Activated gamma-delta T cell treated with Interleukin-2 at 50 U/mL for 16 hours (primary cell): ENCODE measurements around the gene TSSK6.
A peak's percentile ranks its signal among the peaks of the same experiment; 100 is the strongest.

ENCODE experiments used
- DNase-seq: peaks from one replicate; pipeline ENCODE4 v3.0.0-alpha.2; 2020

Gene TSSK6

DNA sequence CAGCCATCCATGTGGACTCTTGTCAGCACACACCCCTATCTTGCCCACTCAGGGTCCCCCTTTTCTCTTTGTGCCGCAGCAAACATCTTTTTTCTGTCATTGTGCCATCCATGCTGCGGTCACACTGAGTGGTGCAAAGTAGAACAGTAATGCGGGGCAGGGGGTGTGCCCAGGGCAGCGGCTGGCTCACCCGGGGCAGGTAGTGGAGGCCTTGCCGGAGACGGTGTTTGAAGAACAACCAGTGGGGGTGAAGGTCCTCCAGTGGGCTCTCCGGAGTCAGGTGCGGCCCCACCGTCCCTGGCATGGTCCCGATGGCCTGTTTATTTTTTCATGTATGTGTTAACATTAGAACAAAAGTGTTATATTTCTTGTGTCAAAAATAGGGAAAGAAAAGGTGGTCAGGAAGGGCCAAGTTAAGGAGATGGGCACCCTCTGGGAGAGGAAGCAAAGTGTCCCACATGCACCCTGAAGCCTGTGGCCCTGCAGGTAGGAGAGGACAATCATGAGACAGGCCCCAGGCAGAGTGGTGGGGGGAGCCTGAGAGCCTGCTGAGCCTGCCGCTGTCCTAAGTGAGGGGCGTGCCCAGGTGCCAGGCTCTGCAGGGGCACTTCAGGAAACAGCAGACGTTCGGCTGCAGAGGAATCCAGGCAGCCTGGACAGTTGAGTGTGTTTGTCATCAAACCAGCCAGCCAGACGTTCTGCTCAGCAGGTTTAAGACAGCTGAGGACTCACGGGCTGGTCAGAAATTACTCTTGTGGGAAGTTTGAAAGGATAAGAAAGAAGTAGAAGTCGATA is 12.3 kb downstream of the TSSK6 start:
- DNase-seq: no peak

DNA sequence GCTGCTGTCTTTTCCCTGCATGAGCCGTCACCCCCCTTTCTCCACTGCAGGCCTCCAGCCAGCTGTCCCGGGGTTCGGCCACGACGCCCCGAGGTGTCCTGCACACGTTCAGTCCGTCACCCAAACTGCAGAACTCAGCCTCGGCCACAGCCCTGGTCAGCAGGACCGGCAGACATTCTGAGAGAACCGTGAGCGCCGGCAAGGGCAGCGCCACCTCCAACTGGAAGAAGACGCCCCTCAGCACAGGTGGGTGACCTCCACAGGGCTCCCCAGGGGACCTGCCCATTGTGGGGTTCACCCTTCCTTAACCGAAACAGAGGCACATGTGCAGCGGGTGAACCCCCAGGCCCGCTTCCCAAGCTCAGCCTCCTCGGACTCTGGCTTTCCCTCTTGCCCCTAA is 13.1 kb downstream of the TSSK6 start:
- no peak for DNase-seq

- DNase-seq: no peak
These were observed 13.6 kb downstream of the TSSK6 start for GRCh38 chr19:19501798-19502197.

DNA sequence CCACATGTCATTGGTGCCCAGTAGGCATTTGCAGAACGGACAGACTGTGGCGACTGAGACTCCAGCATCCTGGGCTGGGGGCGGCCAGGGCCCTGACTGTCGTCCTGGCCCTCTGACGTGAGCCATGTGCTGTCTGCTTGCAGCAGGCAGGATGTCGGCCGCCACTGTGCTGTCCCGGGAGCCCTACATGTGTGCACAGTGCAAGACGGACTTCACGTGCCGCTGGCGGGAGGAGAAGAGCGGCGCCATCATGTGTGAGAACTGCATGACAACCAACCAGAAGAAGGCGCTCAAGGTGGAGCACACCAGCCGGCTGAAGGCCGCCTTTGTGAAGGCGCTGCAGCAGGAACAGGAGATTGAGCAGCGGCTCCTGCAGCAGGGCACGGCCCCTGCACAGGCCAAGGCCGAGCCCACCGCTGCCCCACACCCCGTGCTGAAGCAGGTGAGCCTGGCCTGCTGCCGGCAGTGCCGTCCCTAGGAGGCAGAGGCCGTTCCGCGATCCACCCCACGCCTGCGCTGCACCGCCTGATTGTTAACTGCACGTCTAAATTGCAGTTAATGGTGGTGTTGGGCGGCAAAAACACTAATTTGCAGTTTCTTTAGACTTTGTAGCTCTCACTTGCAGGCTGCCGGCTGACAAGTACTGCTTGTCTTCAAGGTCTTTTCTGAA is 14.2 kb downstream of the TSSK6 start:
- DNase-seq: no peak

DNA sequence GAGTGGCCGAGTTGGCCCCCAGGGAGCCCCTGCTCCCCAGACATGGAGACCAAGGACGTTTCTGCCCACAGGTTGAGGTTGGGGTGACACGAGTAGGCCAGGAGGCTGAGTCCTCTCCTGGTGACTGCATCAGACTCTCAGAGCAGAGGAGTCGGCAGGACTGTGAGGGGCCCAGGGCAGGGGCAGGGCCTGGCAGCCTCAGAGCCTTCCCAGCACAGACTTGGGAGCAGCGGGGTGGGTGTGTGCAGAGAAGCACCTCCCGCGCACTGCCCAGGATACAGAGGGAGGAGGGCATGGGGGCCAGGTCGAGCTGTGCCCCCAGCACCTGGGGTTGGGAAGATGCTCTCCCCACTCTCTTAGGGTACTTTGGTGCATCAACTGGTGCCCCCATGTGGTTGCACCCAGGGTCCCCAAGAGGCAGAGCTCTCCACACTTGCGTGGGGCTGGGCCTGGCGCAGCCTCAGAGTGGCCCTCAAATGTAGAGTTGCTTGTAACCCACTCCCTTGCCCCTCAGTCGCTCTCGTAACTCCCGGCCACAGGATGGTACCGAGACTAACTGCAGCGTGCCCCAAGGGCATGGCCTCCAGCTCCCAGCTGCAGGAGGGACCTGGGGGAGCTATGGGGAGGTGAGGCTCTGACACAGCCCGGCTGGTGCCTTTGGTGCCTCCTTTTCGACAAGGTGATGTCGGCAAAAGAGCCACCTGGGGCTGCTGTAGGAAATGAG is 15.9 kb downstream of the TSSK6 start:
- DNase-seq: no peak

- DNase-seq: no peak
These were observed 16.9 kb downstream of the TSSK6 start for GRCh38 chr19:19498255-19498991.

DNA sequence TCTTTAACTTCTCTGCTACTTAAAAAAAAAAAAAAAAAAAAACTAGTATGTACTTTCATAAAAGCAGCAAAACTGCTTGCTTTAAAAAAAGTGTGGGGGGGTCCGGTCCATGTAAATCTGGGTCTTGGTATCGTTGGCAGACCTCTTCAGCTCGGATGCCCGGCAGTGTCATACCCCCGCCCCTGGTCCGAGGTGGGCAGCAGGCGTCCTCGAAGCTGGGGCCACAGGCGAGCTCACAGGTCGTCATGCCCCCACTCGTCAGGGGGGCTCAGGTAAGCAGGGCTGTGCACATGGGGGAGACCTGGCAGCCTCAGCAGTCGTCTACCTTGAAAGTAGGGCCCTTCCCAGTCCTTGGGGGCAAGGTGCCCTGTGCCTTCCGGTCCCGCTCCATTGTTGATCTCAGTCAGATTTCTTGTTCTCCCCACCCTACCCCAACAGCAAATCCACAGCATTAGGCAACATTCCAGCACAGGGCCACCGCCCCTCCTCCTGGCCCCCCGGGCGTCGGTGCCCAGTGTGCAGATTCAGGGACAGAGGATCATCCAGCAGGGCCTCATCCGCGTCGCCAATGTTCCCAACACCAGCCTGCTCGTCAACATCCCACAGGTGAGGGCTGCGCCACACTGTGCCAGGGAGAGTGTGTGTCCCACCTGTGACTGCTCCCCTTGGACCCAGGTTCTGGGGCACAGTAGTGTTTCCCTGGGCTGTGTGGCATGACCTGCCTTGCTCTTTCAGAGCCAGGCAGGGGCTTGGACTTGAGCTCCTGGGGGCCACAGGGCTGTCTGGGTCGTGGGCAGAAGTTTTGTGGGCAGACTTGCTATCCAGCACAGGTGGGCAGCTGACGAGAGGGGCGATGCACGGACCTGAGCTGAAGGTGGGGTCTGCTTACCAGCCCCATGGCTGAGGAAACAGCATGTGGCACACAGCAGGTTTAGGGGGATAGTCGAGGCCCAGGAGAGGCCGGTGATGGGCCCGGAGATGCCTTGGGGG is 19.4 kb downstream of the TSSK6 start:
- no peak for DNase-seq

GRCh38 chr19:19493841-19494546 is 21.4 kb downstream of the TSSK6 start:
- DNase-seq: no peak

GRCh38 chr19:19492026-19492610 is 23.2 kb downstream of the TSSK6 start:
- no peak for DNase-seq

GRCh38 chr19:19491321-19492025 is 23.9 kb downstream of the TSSK6 start:
- no peak for DNase-seq

- DNase-seq: peak; percentile 82
These were observed 25.0 kb downstream of the TSSK6 start for GRCh38 chr19:19490214-19490968.

DNA sequence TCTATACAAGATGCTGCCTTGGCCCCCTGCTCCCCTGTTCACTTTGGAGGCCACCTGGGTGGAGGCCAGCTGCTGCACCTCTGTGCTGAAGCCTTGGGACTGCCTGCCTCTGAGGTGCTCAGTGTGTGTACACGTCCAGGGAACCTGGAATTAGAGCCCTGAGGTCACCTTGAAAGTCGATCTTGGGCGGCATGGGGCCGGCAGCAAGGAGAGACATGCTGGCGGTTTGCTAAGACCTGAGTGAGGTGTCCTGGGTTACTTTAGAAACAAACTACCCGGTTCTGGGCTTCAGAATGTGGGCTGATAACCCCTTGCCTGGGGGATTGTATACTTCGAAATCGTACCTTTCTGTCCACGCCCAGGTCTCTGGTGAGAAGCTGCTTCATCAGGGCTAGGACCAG is 25.5 kb downstream of the TSSK6 start:
- DNase-seq: no peak

GRCh38 chr19:19488875-19489690 is 26.3 kb downstream of the TSSK6 start:
- peak; percentile 83 for DNase-seq

DNA sequence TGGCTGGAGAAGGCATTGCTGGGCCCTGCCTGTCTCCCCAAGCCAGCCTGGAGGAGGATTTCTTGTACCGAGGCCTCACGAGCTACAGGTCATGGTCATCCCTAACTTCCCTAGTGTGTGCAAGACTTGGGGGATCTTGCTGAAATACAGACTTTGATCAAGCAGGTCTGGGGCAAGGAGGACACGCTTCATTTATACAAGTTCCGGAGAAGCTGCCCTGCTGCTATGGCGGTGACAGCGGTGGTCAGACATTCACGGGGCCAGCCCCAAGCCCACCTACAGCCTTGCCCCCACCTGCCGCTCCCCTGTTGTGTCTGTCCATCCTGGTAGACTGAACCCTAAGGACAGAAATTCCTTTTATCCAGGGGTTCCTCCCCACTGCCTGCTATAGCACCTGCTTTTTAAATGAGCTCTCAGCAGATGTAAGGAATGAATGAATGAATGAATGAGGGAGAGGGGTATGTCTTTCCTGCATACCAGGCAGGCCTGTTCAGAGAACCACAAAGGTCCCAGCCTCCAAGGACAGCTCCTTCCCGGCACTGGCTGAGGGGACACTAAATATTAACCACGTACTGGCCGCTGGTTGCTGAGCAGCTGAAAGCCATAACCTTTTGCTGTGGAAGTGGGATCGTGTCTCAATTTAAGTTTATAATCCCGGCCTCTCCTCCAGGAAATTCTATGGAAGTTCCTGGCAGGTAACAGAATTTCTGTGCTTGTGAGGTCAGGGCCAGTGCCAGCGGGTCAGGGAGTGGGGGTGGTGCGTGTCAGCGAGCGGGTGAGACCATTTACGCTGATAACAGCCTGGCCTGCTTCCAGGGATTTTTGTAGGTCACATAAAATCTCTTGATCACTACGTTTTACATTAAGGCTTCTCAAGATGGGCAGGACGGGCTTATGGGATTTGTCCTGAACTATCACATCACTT is 27.1 kb downstream of the TSSK6 start:
- no peak for DNase-seq

DNA sequence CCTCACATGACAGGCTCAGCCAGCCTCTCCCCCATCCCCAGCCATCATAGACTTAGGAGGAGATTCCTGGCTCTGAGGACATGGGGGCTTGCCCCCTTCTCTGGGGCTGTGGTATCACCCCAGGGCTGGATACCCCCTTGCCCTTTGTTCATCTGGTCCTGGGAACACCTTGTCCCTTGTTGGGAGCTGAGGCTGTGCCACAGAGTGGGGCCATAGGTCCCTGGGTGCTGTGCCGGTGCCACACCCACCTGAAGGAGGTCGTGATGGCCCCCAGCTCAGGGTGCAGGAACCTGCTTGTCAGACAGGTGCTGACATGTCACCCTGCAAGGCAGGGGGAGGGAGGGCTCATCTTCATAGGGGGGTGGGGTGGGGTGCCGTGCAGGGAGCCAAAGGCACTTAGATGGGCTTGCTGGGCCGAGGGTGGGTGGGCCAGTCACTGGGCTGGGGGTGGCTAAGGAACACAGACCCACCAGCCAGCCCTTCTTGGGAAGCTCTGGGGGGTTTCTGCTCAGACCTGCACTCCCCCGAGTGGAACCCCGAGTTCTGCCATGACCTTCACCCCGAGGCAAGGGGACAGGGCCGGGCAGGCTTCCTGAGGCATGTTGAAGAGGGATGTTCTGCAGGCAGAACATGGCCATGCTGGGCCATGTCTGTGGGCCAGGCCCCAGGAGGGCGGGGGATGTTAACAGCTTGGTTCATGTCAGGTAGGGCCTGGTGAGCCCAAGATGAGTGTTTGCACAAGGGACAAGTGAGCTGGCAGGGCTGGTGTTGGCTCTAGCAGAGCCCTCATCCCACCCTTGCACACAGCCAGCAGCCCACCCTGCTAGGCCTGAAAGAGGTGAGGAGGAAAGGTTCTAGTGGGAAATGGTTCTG is 28.0 kb downstream of the TSSK6 start:
- no peak for DNase-seq
